Loucy (cell line): ENCODE results near the gene BCL2L11.
A peak's percentile ranks its signal among the peaks of the same experiment; 100 is the strongest.

ENCODE experiments used
- H2AFZ ChIP-seq: fragments of 200-600 bp; sonication (generic); 2 replicates; pipeline ENCODE4 v1.6.0; 2016; ENCODE audit warnings: antibody characterized with exemption, mild to moderate bottlenecking, low read length, moderate library complexity
- H3F3A ChIP-seq: fragments of 200-600 bp; 2 replicates; pipeline ENCODE4 v1.6.0; 2016; ENCODE audit warnings: antibody characterized with exemption, low read depth, mild to moderate bottlenecking
- H3K27me3 ChIP-seq: fragments of 200-600 bp; sonication (generic); 2 replicates; pipeline ENCODE4 v1.6.1; 2014; ENCODE audit warnings: low read length, mild to moderate bottlenecking; ENCODE audit not compliant: insufficient read depth, poor library complexity, severe bottlenecking
- H3K36me3 ChIP-seq: fragments of 200-600 bp; sonication (generic); 2 replicates; pipeline ENCODE4 v1.6.1; 2016; ENCODE audit warnings: low read length; ENCODE audit not compliant: insufficient read depth
- H3K4me1 ChIP-seq: fragments of 200-600 bp; sonication (generic); 2 replicates; pipeline ENCODE4 v1.5.1; 2014; ENCODE audit warnings: low read length, mild to moderate bottlenecking; ENCODE audit not compliant: insufficient read depth, poor library complexity, severe bottlenecking
- H3K4me2 ChIP-seq: fragments of 200-600 bp; sonication (generic); 2 replicates; pipeline ENCODE4 v1.6.0; 2014; ENCODE audit warnings: antibody characterized with exemption, low read length, low read depth, mild to moderate bottlenecking; ENCODE audit not compliant: poor library complexity, severe bottlenecking
- H3K4me3 ChIP-seq: fragments of 200-600 bp; sonication (generic); 2 replicates; pipeline ENCODE4 v1.5.1; 2014; ENCODE audit warnings: low read length, mild to moderate bottlenecking, mixed read lengths; ENCODE audit not compliant: poor library complexity, severe bottlenecking
- H3K79me2 ChIP-seq: fragments of 200-600 bp; sonication (generic); 2 replicates; pipeline ENCODE4 v1.6.1; 2014; ENCODE audit warnings: low read length; ENCODE audit not compliant: insufficient read depth
- H3K9ac ChIP-seq: fragments of 200-600 bp; sonication (generic); 2 replicates; pipeline ENCODE4 v1.6.0; 2014; ENCODE audit warnings: mild to moderate bottlenecking, low read depth, low read length, moderate library complexity; ENCODE audit not compliant: poor library complexity, severe bottlenecking
- H3K9me2 ChIP-seq: fragments of 200-600 bp; sonication (generic); replicated peaks from 2 replicates; pipeline ENCODE4 v1.6.1; 2016; ENCODE audit warnings: low read depth, low read length, mixed read lengths
- H3K9me3 ChIP-seq: fragments of 200-600 bp; sonication (generic); 2 replicates; pipeline ENCODE4 v1.6.1; 2014; ENCODE audit warnings: mild to moderate bottlenecking, antibody characterized with exemption, low read length, low read depth; ENCODE audit not compliant: insufficient read depth
- H4K20me1 ChIP-seq: fragments of 200-600 bp; sonication (generic); 2 replicates; pipeline ENCODE4 v1.6.0; 2014; ENCODE audit warnings: antibody characterized with exemption, low read length, mild to moderate bottlenecking; ENCODE audit not compliant: insufficient read depth, poor library complexity, severe bottlenecking
- EZH2phosphoT487 ChIP-seq: fragments of 200-600 bp; IDR thresholded peaks from 2 replicates; pipeline ENCODE4 v1.6.1; 2018; ENCODE audit warnings: antibody characterized with exemption, mild to moderate bottlenecking, moderate library complexity, borderline replicate concordance
- TF ChIP-seq, protein P1 (sequence below): fragments of 200-600 bp; sonication (generic); conservative IDR thresholded peaks from 2 replicates; pipeline ENCODE4 v1.5.1; 2014; ENCODE audit warnings: mild to moderate bottlenecking, antibody characterized with exemption, low read length

The BCL2L11 gene

DNA sequence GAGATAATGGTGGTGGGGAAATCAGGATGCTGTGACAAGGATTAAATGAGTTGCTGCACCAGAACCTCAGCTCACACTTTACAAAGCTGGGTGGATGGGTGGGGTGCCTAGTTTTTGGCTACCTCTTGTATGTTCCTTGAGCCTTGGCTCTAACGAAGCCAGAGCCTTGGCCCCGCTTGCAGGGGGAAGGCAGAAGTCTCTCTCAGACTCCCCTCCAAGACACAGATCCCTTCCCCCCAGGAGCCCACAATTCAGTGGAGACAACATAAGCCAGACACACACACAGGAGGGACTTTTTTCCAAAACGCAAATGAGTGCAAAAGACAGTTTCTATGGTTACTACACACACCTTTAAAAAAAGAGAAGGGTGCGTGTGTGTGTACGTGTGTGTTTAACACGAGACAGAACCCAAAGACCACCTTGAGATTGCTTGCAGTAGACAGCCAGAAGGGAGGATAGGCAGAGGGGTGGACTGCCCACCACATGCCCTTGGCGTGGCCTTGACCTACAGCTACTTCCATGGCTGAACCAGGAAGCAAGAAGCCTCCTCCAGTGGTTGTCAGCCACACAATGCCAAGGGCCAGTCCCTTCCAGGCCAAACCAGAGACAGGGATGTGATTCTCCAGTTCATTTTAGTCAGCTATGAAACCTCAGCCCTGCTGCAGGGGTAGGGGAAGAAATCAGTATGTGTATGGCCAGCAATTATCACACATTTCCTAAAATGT is 70.3 kb downstream of the BCL2L11 start:
- no peak overlapping the region for H3K9ac ChIP-seq
- no peaks in the 10 kb centered on the region for H3K9me3 ChIP-seq
- H3K27me3 ChIP-seq = no peaks in the 10 kb centered on the region
- no peaks in the 10 kb centered on the region for H4K20me1 ChIP-seq
- peaks cover 13% of the 10 kb centered on the region for H3K4me1 ChIP-seq
- no peaks in the 10 kb centered on the region for H3K79me2 ChIP-seq
- H3K36me3 ChIP-seq = no peaks in the 10 kb centered on the region
- H3K4me2 ChIP-seq = no peak overlapping the region
- no peak for TF ChIP-seq EZH2phosphoT487
- TF ChIP-seq, protein P1, sequence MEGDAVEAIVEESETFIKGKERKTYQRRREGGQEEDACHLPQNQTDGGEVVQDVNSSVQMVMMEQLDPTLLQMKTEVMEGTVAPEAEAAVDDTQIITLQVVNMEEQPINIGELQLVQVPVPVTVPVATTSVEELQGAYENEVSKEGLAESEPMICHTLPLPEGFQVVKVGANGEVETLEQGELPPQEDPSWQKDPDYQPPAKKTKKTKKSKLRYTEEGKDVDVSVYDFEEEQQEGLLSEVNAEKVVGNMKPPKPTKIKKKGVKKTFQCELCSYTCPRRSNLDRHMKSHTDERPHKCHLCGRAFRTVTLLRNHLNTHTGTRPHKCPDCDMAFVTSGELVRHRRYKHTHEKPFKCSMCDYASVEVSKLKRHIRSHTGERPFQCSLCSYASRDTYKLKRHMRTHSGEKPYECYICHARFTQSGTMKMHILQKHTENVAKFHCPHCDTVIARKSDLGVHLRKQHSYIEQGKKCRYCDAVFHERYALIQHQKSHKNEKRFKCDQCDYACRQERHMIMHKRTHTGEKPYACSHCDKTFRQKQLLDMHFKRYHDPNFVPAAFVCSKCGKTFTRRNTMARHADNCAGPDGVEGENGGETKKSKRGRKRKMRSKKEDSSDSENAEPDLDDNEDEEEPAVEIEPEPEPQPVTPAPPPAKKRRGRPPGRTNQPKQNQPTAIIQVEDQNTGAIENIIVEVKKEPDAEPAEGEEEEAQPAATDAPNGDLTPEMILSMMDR = no peak
- H3K4me3 ChIP-seq = no peak overlapping the region
- H3F3A ChIP-seq = no peaks in the 10 kb centered on the region
- no peak overlapping the region for H2AFZ ChIP-seq
- no peaks in the 10 kb centered on the region for H3K9me2 ChIP-seq

DNA sequence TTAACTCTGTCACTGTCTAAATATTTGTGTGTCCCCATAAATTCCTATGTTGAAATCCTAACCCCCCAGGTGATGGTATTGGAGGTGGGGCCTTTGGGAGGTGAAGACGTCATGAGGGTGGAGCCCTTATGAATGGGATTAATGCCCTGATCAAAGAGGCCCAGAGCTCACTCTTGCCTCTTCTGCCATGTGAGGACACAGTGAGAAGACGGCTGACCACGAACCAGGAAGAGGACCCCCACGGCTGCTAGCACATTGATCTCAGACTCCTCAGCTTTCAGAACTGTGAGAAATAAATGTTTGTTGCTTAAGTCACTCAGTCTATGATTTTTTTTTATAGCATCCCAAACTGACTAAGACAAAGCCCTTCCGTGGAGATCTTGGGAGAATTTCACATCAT is 71.2 kb downstream of the BCL2L11 start:
- TF ChIP-seq, protein P1 = no peak
- no peak for TF ChIP-seq EZH2phosphoT487
- H3K4me2 ChIP-seq = peak overlapping the region; percentile 14
- no peaks in the 10 kb centered on the region for H3K9me3 ChIP-seq
- peaks cover 13% of the 10 kb centered on the region for H3K4me1 ChIP-seq
- H4K20me1 ChIP-seq = no peaks in the 10 kb centered on the region
- no peak overlapping the region for H3K9ac ChIP-seq
- no peak overlapping the region for H2AFZ ChIP-seq
- H3K4me3 ChIP-seq = no peak overlapping the region
- H3K27me3 ChIP-seq = no peaks in the 10 kb centered on the region
- H3F3A ChIP-seq = no peaks in the 10 kb centered on the region
- H3K79me2 ChIP-seq = no peaks in the 10 kb centered on the region
- no peaks in the 10 kb centered on the region for H3K9me2 ChIP-seq
- no peaks in the 10 kb centered on the region for H3K36me3 ChIP-seq

DNA sequence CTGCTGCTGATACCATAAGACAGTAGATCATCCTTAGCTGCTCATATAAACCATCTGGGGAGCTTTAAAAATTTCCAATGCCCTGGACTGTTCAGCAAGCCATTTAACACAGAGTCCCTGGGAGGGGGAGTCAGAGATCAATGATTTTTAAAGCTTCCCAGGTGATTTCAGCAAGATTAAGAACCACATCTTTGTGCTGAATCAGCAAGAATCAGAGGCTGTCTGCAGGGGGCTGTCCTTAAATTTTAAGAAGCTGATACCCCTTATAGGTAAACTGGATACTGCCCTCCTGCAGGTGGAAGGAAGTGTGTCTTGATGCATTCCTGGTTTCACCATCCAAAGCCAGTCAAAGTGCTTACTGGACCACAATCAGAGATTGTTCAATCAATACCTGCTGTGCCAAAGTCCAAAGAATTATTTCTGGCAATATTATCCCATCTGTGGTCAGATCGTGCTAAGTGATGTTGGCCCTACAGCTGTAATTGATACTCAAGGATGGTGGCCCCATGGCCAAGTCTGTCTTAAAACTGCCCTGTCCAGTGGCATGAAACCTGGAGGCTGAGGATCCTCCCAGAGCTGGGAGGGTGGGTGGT is 72.2 kb downstream of the BCL2L11 start:
- Histone ChIP-seq H3K36me3 (no peaks in the 10 kb centered on the region), H3K4me1 (peaks cover 13% of the 10 kb centered on the region), H3K79me2 (no peaks in the 10 kb centered on the region), H2AFZ (no peak overlapping the region), H3F3A (no peaks in the 10 kb centered on the region), H3K4me2 (no peak overlapping the region), H3K4me3 (no peak overlapping the region), H3K27me3 (no peaks in the 10 kb centered on the region), H3K9ac (no peak overlapping the region), H4K20me1 (no peaks in the 10 kb centered on the region), H3K9me2 (no peaks in the 10 kb centered on the region), H3K9me3 (no peaks in the 10 kb centered on the region)
- TF ChIP-seq, protein P1 = no peak
- no peak for TF ChIP-seq EZH2phosphoT487
